Panc1 (cell line): ENCODE data around the gene GLIPR2. TPM values are rescaled to one million over a fixed set of nuclear protein-coding genes. Genes with fewer than 3 reads are reported as not detected.
A peak's percentile ranks its signal among the peaks of the same experiment; 100 is the strongest.

Source experiments
- ATAC-seq: fragments of 200-7000 bp; cut with Tn5 transposase; 2 replicates; pipeline ENCODE4 v1.9.1; 2020; ENCODE audit warnings: mild to moderate bottlenecking, moderate library complexity
- BruUV-seq: library from RNA; stranded (reverse); fragments of 400-500 nt; replicated peaks from 2 replicates; lab custom pipeline; 2021; lab: Mats Ljungman, UMichigan
- CTCF ChIA-PET: fragments of 300-600 bp; sonication (Branson Sonifier 250); formaldehyde crosslinking; loops from one replicate; lab custom pipeline; 2022; ENCODE audit warnings: antibody characterized with exemption; lab: Charles Lee
- POLR2A ChIA-PET: fragments of 300-600 bp; sonication (Branson Sonifier 250); formaldehyde crosslinking; loops from one replicate; lab custom pipeline; 2022; ENCODE audit warnings: antibody characterized with exemption; lab: Charles Lee
- DNase-seq: peaks from one replicate; pipeline ENCODE4 v3.0.0-alpha.2; 2010; ENCODE audit warnings: low read depth, low spot score
- H3K27ac ChIP-seq: 2 replicates; pipeline ENCODE4 v1.5.1; 2011; ENCODE audit warnings: mild to moderate bottlenecking, low read length, inconsistent platforms
- H3K27me3 ChIP-seq: fragments of 200-500 bp; sonication (Bioruptor generic); 2 replicates; pipeline ENCODE4 v1.6.0; 2014; ENCODE audit warnings: low read length, inconsistent platforms; ENCODE audit not compliant: control insufficient read depth, insufficient read depth
- H3K36me3 ChIP-seq: fragments of 200-500 bp; sonication (Bioruptor generic); 2 replicates; pipeline ENCODE4 v1.5.1; 2014; ENCODE audit warnings: inconsistent platforms, mild to moderate bottlenecking, low read length, moderate library complexity; ENCODE audit not compliant: control insufficient read depth, insufficient read depth
- H3K4me1 ChIP-seq: 2 replicates; pipeline ENCODE4 v1.5.1; 2011; ENCODE audit warnings: inconsistent platforms, mild to moderate bottlenecking, low read length, moderate library complexity; ENCODE audit not compliant: control insufficient read depth, insufficient read depth
- H3K4me3 ChIP-seq, 2 experiments: 2 replicates each; pipeline ENCODE4 v1.5.1; 2011 to 2012; ENCODE audit warnings: low read depth in 2 of 2, low read length in 2 of 2, mild to moderate bottlenecking in 2 of 2, inconsistent platforms in 1 of 2, moderate library complexity in 1 of 2
- H3K9me3 ChIP-seq: fragments of 200-500 bp; sonication (Bioruptor generic); 2 replicates; pipeline ENCODE4 v1.5.1; 2014; ENCODE audit warnings: low read depth, mild to moderate bottlenecking, inconsistent platforms, low read length, moderate library complexity; ENCODE audit not compliant: control insufficient read depth, insufficient read depth
- POLR2AphosphoS5 ChIP-seq: IDR thresholded peaks from 2 replicates; pipeline ENCODE4 v1.6.1; 2012; ENCODE audit warnings: mild to moderate bottlenecking, low read depth, low read length, moderate library complexity
- REST ChIP-seq, 2 experiments: IDR thresholded peaks; 2 replicates each; pipeline ENCODE4 v1.6.1; 2011 to 2012; ENCODE audit warnings: low read depth in 2 of 2, control low read depth in 1 of 2, low read length in 1 of 2, mild to moderate bottlenecking in 1 of 2, moderate library complexity in 1 of 2; ENCODE audit not compliant: insufficient read depth in 1 of 2
- SIN3A ChIP-seq: IDR thresholded peaks from 2 replicates; pipeline ENCODE4 v1.6.1; 2012; ENCODE audit warnings: low read depth, mild to moderate bottlenecking, low read length, moderate library complexity, borderline replicate concordance; ENCODE audit not compliant: insufficient read depth
- TCF7L2 ChIP-seq: IDR thresholded peaks from 2 replicates; pipeline ENCODE4 v1.6.1; 2011; ENCODE audit warnings: mild to moderate bottlenecking, low read depth, low read length, inconsistent platforms
- in situ Hi-C: cut with HindIII; loops from 2 replicates; pipeline ENCODE4 v1.10.0; 2016; ENCODE audit warnings: low sequenced_read_pairs, low pct_unique_long_range_greater_than_20kb
- intact Hi-C: fragments of 100-400 bp; cut with micrococcal nuclease; formaldehyde crosslinking; loops from one replicate; pipeline ENCODE4 v1.10.0; 2022; ENCODE audit not compliant: unreplicated experiment
- total RNA-seq: library from RNA; stranded (reverse); gene quantifications from one replicate; pipeline ENCODE4 v1.2.1, GENCODE V29; 2021; ENCODE audit not compliant: unreplicated experiment
- TF ChIP-seq, protein P1 (sequence below): fragments of 450-650 bp; IDR thresholded peaks from 2 replicates; pipeline ENCODE4 v1.5.1; 2017; ENCODE audit warnings: mild to moderate bottlenecking

Gene GLIPR2
- total RNA-seq, 1 experiment from 2014 or later: 4.9 TPM

- no peaks in the 10 kb centered on the region for H3K9me3 ChIP-seq
- no peak for DNase-seq
- H3K4me3 ChIP-seq: no peak overlapping the region
- CTCF ChIA-PET: no interaction called here
- intact Hi-C loops: no loop called here
- in situ Hi-C loops: no loop called here
- no peak for ATAC-seq
- POLR2A ChIA-PET: interaction anchor here (0.6 kb wide), 1 partner anchor 839 kb away, joined by 3 read pairs; no protein-coding TSS in a partner anchor
- H3K4me1 ChIP-seq: no peaks in the 10 kb centered on the region
- H3K27ac ChIP-seq: no peak overlapping the region
- TF ChIP-seq TCF7L2: no peak
- TF ChIP-seq POLR2AphosphoS5: no peak
- TF ChIP-seq, protein P1, sequence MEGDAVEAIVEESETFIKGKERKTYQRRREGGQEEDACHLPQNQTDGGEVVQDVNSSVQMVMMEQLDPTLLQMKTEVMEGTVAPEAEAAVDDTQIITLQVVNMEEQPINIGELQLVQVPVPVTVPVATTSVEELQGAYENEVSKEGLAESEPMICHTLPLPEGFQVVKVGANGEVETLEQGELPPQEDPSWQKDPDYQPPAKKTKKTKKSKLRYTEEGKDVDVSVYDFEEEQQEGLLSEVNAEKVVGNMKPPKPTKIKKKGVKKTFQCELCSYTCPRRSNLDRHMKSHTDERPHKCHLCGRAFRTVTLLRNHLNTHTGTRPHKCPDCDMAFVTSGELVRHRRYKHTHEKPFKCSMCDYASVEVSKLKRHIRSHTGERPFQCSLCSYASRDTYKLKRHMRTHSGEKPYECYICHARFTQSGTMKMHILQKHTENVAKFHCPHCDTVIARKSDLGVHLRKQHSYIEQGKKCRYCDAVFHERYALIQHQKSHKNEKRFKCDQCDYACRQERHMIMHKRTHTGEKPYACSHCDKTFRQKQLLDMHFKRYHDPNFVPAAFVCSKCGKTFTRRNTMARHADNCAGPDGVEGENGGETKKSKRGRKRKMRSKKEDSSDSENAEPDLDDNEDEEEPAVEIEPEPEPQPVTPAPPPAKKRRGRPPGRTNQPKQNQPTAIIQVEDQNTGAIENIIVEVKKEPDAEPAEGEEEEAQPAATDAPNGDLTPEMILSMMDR: no peak
- no peaks in the 10 kb centered on the region for H3K27me3 ChIP-seq
- no peaks in the 10 kb centered on the region for H3K36me3 ChIP-seq
- no TSS peak for BruUV-seq
Observed at GRCh38 chr9:36173861-36174260, 37.3 kb downstream of the GLIPR2 start.

DNA sequence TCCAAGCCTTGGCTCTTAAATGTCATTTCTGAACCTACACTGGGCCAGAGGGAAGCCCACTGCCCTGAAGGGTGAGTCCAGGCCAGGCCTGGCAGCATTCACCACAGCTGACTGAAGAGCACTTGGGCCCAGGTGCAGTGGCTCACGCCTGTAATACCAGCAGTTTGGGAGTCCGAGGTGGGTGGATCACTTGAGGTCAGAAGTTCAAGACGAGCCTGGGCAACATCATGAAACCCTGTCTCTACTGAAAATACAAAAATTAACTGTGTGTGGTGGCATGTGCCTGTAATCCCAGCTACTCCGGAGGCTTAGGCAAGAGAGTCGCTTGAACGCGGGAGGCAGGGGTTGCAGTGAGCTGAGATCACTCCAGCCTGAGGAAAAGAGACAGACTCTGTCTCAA, 37.7 kb downstream of the GLIPR2 start:
- intact Hi-C loops: no loop called here
- ChIA-PET POLR2A (interaction anchor here (0.6 kb wide), 2 partner anchors 13 to 839 kb away, joined by 3 to 4 read pairs; no protein-coding TSS in a partner anchor), CTCF (no interaction called here)
- BruUV-seq: no TSS peak
- ATAC-seq (no peak), DNase-seq (no peak)
- no peaks in the 10 kb centered on the region for H3K36me3 ChIP-seq
- no peak overlapping the region for H3K4me3 ChIP-seq
- H3K9me3 ChIP-seq: no peaks in the 10 kb centered on the region
- in situ Hi-C loops: no loop called here
- no peaks in the 10 kb centered on the region for H3K27me3 ChIP-seq
- H3K4me1 ChIP-seq: no peaks in the 10 kb centered on the region
- TF ChIP-seq, protein P1: no peak
- no peak for TF ChIP-seq REST (IDR thresholded peaks at IDR 0.05; ENCODE audit: insufficient read depth in 1 of 2, low read depth in 2 of 2, low read length in 1 of 2)
- H3K27ac ChIP-seq: no peak overlapping the region

GRCh38 chr9:36174731-36175130, 38.2 kb downstream of the GLIPR2 start:
- DNase-seq: no peak
- Histone ChIP-seq H3K4me3 (no peak overlapping the region), H3K9me3 (no peaks in the 10 kb centered on the region), H3K36me3 (no peaks in the 10 kb centered on the region), H3K27ac (no peak overlapping the region), H3K4me1 (no peaks in the 10 kb centered on the region), H3K27me3 (no peaks in the 10 kb centered on the region)
- POLR2A ChIA-PET: interaction anchor here (0.6 kb wide), 1 partner anchor 12 kb away, joined by 4 read pairs; no protein-coding TSS in a partner anchor
- intact Hi-C loops: no loop called here
- TF ChIP-seq SIN3A (no peak), REST (IDR thresholded peaks at IDR 0.05; ENCODE audit: insufficient read depth in 1 of 2, low read depth in 2 of 2, low read length in 1 of 2) (no peak), POLR2AphosphoS5 (no peak), TCF7L2 (no peak)
- TF ChIP-seq, protein P1: no peak
- 0 out of 2 replicates have a peak, but pooled peaks have one; percentile 28 for ATAC-seq
- CTCF ChIA-PET: no interaction called here
- no TSS peak for BruUV-seq
- in situ Hi-C loops: no loop called here
